HG02623 (cell line): ENCODE data around the gene USP5.

Source experiments
- ATAC-seq: cut with Tn5 transposase; IDR thresholded peaks from one replicate; pipeline ENCODE4 v1.9.1; 2021; ENCODE audit warnings: moderate library complexity; ENCODE audit not compliant: unreplicated experiment

USP5 gene

DNA sequence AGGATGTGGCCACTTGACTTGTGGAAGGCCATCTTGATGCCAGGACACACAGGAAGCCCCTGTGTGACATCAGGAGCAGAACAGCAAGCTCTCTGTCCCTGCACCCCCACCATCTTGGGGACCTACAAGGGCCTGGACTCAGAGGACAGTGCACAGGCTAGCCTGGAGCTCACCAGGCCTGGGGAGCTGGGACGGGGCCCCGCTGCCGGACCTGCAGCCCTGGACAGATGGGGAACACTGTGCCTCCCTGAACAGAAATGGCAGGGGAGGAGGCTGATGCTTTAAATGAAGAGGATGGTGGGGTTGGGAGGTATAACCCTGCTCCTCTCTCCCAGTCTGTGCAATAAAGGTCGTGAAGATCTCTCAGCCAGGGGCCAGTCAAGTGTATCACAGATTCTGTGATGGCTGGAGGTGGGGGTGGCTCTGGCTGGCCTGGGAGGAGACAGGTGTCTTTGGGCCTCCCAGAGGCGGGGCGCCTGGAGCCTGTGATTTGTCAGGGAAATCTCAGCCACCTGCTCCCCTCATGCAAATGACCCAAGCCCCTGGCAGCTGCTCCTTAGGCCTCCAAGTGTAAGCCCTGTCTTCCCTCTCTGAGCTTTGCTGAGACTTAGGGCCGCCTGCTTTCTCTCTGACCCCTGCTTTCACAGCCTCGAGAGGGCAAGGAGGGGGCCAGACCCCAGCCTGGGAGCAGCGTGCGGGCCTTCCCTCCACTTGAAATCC, 12.3 kb upstream of the USP5 start:
- peak; percentile 76 for ATAC-seq

DNA sequence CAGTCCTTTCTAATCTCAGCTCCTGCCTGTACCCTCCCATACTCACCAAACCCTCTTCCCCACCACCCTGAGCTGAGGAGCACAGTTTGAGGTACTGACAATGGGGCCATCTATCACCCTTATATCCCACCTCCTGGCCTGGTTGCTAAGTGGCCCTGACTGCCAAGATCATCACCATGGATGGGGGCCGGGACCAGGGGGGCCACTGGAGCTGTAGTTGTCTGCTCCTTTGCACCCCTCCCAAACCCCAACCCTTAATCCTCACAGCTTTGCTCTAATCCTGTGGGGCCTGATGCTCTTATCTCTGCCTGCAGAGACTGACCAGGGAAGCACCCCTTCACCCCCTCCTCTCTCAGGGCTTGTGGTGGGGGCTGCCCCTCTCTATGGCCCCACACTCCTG, 11.6 kb upstream of the USP5 start:
- ATAC-seq: no peak

DNA sequence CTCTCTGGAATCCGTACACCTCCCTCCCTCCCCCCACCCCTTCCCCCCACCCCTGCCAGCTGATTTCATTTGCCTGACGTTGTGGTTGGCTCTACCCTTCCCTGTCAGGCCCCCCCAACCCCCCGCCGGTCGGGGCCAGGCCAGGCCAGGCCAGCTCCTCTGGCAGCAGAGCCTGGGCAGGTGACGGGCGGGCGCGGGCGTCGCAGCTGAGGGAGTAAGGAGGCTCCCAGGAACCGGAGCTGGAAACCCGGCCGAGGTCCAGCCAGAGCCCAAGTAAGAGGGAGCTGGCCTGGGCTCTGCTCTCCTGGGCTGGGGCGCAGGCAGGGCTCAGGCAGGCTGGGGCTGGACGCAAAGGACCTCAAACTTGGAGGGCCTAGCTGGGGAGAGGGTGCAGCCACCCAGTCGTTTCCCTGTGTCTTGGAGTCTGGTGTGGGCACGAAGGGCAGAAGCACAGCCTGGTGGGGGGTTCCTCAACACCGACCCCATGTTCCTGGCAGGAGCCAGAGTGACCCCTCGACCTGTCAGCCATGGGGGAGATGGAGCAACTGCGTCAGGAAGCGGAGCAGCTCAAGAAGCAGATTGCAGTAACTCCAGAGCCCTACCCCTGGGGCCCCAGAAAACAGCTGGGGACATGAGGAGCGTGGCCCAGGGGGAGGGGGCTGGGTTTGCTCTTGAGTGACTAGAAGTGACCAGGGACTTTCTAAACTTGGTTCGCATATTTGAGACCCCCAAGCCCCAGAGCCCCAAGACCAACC, 11.0 kb upstream of the USP5 start, which contains the start of gene GNB3:
GNB3 (plus strand) TSS at position 165 of the 755 bp plus-strand sequence; CDS start at position 528, 363 bp downstream.
- ATAC-seq: no peak

DNA sequence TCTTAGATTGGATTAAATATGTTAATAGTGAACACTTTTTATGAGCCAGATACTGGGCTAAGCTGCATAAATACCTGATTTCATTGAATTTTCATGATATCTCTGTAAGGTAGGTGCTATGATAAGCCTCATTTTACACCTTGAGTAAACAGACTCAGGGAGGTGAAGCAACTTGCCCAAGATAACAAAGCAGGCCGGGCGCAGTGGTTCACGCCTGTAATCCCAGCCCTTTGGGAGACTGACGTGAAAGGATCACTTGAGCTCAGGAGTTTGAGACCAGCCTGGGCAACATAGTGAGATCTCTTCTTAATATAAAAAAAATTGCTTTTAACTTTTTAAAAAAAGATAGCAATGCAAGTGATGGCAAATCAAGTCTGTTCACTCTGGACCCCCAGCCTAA, 9.9 kb upstream of the USP5 start:
- no peak for ATAC-seq

DNA sequence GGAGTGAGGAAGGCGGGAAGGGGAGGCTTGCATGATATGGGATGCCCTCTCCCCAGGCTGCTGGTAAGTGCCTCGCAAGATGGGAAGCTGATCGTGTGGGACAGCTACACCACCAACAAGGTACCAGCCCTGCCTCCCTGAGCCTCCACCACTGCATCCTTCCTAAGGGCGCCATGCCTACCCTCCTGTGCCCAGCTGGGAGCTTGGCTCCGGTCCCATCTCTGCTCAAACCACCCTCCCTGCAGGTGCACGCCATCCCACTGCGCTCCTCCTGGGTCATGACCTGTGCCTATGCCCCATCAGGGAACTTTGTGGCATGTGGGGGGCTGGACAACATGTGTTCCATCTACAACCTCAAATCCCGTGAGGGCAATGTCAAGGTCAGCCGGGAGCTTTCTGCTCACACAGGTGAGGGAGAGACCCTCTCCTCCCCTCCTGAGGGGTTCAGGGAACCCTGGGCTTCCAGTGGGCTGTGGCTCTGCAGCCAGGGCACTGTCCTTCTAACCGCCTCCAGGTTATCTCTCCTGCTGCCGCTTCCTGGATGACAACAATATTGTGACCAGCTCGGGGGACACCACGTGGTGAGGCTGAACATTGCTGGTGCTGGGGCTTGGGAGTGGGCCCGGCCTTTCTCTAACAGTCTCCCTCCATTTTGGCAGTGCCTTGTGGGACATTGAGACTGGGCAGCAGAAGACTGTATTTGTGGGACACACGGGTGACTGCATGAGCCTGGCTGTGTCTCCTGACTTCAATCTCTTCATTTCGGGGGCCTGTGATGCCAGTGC, 8.6 kb upstream of the USP5 start:
- no peak for ATAC-seq

DNA sequence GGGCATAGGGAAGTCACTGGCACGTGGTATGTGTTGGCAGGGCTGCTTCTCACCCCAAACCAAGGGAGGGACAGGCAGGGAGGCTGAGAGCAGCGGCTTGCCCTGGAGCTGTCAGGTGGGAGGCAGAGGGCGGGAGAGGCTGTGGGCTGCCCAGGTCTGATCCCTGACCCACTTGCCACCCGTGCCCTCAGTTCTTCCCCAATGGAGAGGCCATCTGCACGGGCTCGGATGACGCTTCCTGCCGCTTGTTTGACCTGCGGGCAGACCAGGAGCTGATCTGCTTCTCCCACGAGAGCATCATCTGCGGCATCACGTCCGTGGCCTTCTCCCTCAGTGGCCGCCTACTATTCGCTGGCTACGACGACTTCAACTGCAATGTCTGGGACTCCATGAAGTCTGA, 6.6 kb upstream of the USP5 start:
- no peak for ATAC-seq

DNA sequence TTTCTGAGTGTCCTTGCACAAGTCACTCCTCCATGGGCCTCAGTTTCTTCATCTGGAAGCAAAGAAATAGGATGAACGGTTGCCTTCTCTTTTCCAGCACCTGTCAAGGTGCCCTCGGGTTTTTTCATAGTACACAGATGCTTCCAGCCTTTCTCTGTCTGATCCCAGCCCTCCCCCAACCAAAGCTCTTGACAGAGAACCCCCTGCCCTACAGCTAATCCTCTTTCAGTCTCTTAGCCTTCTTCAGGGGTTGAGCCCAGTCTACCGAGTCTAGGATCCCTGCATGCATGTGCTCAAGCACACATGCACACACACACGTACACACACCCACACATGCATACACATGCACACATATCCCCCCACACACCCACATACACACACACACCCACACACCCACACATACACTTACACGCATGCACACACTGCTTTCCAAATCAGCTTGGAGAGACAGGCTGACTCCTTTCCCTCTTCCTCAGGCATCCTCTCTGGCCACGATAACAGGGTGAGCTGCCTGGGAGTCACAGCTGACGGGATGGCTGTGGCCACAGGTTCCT, 5.6 kb upstream of the USP5 start:
- ATAC-seq: no peak

DNA sequence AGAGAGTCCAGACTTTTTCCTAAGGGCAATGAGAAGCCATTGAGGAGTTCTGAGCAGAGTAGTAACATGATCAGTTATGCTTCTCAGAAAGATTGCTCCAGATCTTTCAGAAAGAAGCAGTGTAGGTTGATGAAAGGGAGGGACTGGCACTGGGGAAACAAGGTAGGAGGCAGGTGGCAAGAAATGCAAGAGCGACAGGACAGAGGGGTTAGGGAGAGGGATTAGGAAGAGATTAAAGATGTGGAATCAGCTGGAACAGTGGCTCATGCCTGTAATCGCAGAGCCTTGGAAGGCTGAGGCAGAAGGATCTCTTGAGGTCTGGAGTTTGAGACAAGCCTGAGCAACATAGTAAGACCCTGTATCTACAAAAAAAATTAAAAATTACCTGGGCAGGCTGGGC, 4.3 kb upstream of the USP5 start:
- no peak for ATAC-seq

DNA sequence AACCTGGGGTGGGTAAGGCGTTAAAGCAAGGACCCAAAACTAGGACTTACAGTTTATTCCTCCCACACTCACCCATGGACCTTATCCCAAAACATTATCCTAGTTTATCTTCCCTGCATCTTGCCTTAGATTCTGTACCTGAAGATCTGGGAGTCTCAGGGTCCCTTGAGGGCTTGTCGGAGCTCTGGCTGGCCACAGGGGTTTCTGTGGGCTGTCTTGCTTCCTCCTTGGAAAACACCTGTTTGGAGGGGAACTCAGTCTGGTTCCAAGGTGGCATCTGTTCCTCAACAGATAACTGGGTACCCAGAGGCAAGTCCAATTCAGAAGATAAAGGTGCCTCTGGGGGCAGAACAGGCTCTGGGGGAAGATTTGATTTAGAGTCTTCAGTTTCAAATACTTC, 2.5 kb upstream of the USP5 start:
- no peak for ATAC-seq

DNA sequence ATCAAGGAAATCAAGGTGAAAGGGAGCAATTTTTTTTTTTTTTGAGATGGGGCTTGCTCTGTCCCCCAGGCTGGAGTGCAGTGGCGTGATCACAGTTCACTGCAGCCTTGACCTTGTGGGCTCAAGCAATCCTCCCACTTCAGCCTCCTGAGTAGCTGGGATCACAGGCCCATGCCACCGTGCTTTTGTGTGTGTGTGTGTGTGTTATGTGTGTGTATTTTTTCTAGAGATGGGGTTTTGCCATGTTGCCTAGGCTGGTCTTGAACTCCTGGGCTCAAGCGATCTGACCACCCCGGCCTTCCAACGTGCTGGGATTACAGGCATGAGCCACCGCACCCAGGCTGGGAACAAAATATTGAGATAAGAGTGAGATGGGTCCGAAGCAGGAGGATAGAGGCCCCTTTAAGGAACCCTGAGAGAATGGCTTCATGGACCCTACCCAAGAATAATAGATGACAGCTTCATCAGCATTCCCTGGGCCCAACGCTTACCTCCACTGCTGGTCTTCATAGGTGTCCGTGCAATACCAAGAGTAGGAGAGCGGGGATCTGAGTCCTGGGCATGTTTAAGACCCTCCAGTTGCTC, 1.9 kb upstream of the USP5 start:
- ATAC-seq: no peak

DNA sequence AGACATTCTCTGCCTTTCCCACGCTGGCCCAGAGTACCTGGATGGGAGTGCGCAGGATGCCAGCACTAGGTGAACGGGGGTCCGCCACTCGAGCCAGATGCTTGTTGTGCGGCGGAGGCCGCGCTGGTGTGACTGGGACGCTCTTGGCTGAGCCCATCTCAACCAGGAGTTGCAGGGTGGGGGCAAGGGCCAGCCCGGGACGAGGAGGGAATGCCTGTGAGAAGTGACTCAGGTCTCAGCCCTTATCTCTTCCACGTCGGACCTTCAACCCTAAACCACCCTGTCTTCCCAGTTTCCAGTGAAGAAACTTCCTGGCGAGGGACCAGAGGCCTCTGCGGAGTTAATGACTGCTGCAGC, 1.2 kb upstream of the USP5 start:
- ATAC-seq: no peak

DNA sequence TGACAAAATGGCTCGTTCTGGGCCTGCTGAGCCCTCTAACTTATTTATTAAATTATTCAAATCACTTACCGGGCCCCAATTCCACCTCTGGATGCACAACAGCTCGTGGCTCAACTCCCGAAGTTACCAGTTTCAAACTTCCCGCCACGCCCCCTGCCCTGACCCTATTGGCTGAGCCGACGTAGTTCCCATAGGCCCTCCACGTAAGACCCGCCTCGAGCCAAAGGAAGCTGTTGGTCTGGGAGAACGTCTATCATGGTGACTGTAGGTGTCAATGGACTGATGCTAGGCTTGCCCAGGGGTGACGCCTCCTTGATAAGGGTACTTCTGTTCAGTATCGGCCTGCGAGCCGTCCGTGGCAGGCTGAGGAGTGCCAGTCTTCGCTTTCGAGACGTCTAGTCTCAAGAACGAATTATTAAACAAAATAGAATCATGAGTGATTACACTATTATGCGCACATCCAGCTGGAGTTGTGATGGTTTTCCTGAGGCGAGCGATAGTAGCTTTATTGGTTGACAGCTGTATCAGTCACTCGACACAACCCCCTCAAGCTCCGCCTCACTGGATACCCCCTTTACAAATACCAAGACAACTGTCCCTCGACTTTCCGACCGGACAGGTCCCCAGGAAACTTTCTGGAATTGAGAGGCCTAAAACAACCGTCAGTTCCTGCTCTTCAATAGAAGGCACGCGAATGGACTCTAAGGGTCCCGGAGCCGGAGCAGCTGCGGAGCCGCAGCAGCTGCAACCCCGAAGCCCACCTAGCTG, 613 bp upstream of the USP5 start, which contains the start of gene CDCA3:
CDCA3 (minus strand) TSS at position 134 of the 768 bp plus-strand sequence. CDS start 334 bp downstream, outside the sequence.
- ATAC-seq: peak; percentile 45

DNA sequence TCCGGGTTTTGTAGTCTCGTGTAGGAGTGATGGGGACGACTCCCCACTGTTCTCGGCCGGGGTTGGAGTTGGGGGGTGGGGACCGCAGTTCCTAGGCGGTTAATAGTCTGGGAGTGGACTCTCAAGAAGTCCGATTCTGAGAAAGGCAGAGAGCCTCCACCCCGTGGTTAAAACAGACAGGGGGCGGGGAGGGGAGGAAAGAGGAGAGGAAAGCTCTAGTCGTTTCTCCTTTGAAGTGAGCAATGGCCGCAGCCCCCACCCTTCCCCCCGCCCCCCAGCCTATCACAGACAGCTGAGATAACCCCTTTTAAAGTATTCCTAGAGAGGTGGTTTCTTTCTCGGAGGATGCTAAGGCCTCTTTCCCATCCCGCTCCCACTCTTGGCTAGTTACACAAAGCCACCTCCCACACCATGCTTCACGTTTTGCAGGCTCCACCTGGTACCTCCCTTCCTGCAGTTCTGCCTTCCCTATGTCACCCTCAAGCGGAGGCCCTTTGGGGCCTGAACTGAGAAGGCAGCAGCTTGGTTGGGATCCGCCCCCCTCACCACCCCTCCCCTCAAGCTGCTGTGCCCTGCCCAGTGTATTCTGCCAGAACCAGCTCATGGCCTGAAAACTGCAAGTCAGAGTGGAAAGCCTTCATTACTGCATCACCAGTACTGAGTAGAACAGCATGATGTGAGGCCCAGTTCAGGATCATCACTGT, 853 bp downstream of the USP5 start:
- ATAC-seq: no peak

DNA sequence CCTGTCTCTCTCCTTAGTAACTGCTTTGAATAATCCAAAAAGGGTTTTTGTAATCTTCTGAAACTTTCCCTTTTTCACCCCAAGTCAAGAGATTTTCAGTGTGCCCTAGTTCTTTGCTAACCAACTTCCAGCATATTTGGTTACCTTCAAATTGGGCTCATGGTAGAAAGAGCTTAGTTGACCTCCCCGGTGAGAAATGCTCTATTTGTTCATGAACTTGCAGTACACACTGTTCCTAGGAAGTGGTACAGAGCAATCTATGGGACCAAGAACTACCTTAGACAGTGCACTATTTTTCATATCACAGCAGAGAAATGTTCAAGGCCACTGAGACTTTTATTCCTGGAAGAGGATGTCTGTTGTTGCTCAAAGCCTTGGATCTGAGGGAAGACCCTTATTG, 1.7 kb downstream of the USP5 start:
- no peak for ATAC-seq

DNA sequence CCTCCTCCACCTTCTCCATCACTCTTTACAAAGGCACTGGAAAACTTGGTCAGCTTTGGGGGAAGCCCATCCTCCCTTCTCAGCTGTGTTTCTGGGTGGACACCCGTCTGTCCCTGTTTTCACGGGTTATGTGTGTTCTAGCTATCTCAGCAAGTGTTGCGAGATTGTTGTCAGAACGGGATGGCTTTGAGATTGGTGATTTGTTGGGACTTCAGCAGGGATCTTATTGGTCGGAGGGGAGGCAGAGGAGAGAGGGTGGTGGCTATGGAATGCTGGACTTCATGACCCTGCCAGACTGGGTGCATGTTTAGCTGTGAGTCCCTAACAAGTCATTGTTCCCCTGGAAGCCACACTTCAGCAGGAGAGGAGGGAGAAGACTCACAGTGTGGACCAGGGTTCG, 2.1 kb downstream of the USP5 start:
- no peak for ATAC-seq

DNA sequence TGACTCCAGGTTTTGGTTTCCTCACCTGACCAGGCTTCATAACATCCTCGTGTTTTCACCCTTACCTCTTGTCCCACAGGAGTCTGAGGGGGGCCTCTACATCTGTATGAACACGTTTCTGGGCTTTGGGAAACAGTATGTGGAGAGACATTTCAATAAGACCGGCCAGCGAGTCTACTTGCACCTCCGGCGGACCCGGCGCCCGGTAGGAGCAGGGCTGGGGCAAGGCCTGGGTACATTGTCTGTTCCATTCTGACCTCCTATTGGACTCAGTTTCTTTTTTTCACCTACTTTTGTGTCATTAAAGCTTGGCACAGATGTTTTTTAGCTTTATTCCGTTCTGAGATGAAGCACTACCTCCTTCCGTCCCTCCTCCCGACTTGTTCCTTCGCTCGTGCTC, 3.4 kb downstream of the USP5 start:
- ATAC-seq: no peak

DNA sequence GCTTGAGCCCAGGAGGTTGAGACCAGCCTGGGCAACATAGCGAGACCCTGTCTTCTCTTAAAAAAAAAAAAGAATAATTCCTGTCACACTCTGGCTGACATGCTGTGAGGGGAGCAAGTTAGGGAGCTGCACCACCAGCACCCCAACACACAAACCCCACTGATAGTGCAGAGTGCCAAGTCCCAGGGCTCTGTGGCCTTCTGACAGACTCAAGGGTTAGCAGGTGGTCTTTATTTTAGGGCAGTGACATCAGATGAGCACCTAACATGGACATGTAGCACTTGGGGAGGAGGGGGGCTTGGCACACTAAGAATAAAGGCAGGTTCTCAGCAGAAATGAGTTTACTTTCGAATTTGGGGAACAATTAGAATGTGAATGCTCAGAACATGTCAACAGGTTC, 6.8 kb downstream of the USP5 start:
- no peak for ATAC-seq

DNA sequence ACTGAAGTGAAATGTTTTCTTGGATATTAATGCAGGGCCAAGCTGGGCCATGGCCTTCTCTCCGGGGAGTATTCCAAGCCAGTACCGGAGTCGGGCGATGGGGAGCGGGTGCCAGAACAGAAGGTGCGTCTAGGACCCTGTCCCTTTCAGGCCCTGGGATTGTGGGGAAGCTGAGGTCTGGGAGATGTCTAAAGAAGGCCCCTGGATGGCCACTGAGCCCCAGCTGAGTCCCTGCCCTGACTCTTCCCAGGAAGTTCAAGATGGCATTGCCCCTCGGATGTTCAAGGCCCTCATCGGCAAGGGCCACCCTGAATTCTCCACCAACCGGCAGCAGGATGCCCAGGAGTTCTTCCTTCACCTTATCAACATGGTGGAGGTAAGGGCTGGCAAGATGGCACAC, 8.2 kb downstream of the USP5 start:
- ATAC-seq: no peak

DNA sequence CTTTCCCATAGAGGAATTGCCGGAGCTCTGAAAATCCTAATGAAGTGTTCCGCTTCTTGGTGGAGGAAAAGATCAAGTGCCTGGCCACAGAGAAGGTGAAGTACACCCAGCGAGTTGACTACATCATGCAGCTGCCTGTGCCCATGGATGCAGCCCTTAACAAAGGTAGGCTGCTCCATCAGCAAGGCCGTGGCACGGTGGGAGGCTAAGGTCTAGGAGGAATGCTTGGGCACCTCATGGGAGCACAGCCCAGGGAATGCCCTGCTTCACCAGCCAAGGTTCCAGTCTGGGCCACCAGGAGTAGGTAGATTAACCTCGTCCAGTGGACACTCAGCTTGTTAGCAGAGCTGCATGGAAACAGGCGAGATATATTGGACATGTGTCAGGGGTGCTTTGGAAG, 9.0 kb downstream of the USP5 start:
- ATAC-seq: no peak

DNA sequence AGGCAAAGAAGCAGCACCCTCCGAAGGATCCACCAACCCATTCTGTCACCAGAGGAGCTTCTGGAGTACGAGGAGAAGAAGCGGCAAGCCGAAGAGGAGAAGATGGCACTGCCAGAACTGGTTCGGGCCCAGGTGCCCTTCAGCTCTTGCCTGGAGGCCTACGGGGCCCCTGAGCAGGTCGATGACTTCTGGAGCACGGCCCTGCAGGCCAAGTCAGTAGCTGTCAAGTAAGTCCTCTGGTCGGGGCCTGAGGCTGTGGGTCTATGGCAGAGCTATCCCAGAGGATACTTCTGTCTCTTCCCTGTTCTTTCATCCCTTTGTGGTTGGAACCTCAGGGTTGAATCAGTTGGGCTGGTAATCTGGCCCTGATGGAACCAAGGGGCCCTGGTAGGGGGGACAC, 9.4 kb downstream of the USP5 start:
- ATAC-seq: no peak
